Endodermal cell (in vitro differentiated cells): Measurements from ENCODE around the gene UNC119. TPM values are rescaled to one million over a fixed set of nuclear protein-coding genes. Genes with fewer than 3 reads are reported as not detected.

Experiments used
- DNase-seq: peaks from one replicate; pipeline ENCODE4 v3.0.0-alpha.2; 2017
- H3K27ac ChIP-seq: 2 replicates; pipeline ENCODE4 v1.5.1; 2013; ENCODE audit warnings: mild to moderate bottlenecking, low read depth, low read length, moderate library complexity
- H3K27me3 ChIP-seq: 2 replicates; pipeline ENCODE4 v1.6.1; 2013; ENCODE audit warnings: mild to moderate bottlenecking, low read length, moderate library complexity; ENCODE audit not compliant: insufficient read depth, control insufficient read depth, poor library complexity, severe bottlenecking
- H3K36me3 ChIP-seq: 2 replicates; pipeline ENCODE4 v1.7.0; 2013; ENCODE audit warnings: mild to moderate bottlenecking, low read length, moderate library complexity; ENCODE audit not compliant: control insufficient read depth, insufficient read depth
- H3K4me1 ChIP-seq: one replicate; pipeline ENCODE4 v1.7.0; 2013; ENCODE audit warnings: low read length; ENCODE audit not compliant: control insufficient read depth, insufficient read depth
- H3K4me3 ChIP-seq: 2 replicates; pipeline ENCODE4 v1.5.1; 2013; ENCODE audit warnings: mild to moderate bottlenecking, low read length, moderate library complexity
- H3K9ac ChIP-seq: 2 replicates; pipeline ENCODE4 v1.6.1; 2013; ENCODE audit warnings: mild to moderate bottlenecking, low read length, moderate library complexity; ENCODE audit not compliant: poor library complexity, severe bottlenecking; ENCODE audit errors: extremely low read depth
- H3K9me3 ChIP-seq: 2 replicates; pipeline ENCODE4 v1.6.1; 2013; ENCODE audit warnings: mild to moderate bottlenecking, low read length, moderate library complexity; ENCODE audit not compliant: control insufficient read depth
- H3K27ac Mint-ChIP-seq: 2 replicates; pipeline ENCODE4 v1.8.0; 2020; ENCODE audit warnings: mixed read lengths
- H3K27me3 Mint-ChIP-seq: 2 replicates; pipeline ENCODE4 v1.8.0; 2021; ENCODE audit warnings: mild to moderate bottlenecking, mixed read lengths; ENCODE audit not compliant: insufficient read depth
- H3K36me3 Mint-ChIP-seq: 2 replicates; pipeline ENCODE4 v1.8.0; 2020; ENCODE audit warnings: low read depth, mixed read lengths
- H3K4me1 Mint-ChIP-seq: 2 replicates; pipeline ENCODE4 v1.8.0; 2020; ENCODE audit warnings: mixed read lengths
- H3K4me3 Mint-ChIP-seq: 2 replicates; pipeline ENCODE4 v1.8.0; 2020; ENCODE audit warnings: mild to moderate bottlenecking, moderate library complexity, mixed read lengths
- H3K9me3 Mint-ChIP-seq: 2 replicates; pipeline ENCODE4 v1.8.0; 2020; ENCODE audit warnings: mild to moderate bottlenecking, mixed read lengths
- CTCF ChIP-seq: fragments of 200-600 bp; sonication (generic); conservative IDR thresholded peaks from 2 replicates; pipeline ENCODE4 v1.5.0; 2021; ENCODE audit warnings: antibody characterized with exemption, mild to moderate bottlenecking
- WGBS, 2 experiments: methylation state at CpG; one replicate each; pipeline versions ENCODE4 v1.1.5 to v1.1.7; 2013; ENCODE audit warnings: missing lambda C conversion rate in 2 of 2, mixed read lengths in 1 of 2; ENCODE audit not compliant: insufficient coverage in 1 of 2, insufficient read length in 1 of 2; 5-methylcytosine and 5-hydroxymethylcytosine counted together
- total RNA-seq, 2 donors: library from RNA; stranded (reverse); fragmentation: NEBNext Ultra II Directional in 1 of 2; extraction: Animal tissue kit (Norgen Biotek cat#: 25700) in 1 of 2; gene quantifications; 2 replicates in 1 of 2; 3 replicates in 1 of 2; pipeline ENCODE4 v1.2.1, GENCODE V29; 2021

UNC119 gene
- total RNA-seq, 2 donors from 2014 or later: 46.7 to 59.0 TPM

GRCh38 chr17:28536532-28537218, 15.7 kb downstream of the UNC119 start:
- no peak for TF ChIP-seq CTCF
- Mint-ChIP-seq H3K4me3 (no peak overlapping the region), H3K4me1 (no peaks in the 10 kb centered on the region), H3K9me3 (no peaks in the 10 kb centered on the region), H3K36me3 (no peaks in the 10 kb centered on the region), H3K27me3 (no peaks in the 10 kb centered on the region), H3K27ac (no peak overlapping the region)
- Histone ChIP-seq H3K4me1 (no peaks in the 10 kb centered on the region), H3K4me3 (no peak overlapping the region), H3K9ac (no peak overlapping the region), H3K27ac (no peak overlapping the region), H3K9me3 (no peaks in the 10 kb centered on the region), H3K27me3 (peaks cover 5% of the 10 kb centered on the region), H3K36me3 (no peaks in the 10 kb centered on the region)
- no peak for DNase-seq
- WGBS, 2 experiments: 74 to 86% methylated on average over 5 to 9 of the region's 9 CpGs

- Histone ChIP-seq H3K27ac (no peak overlapping the region), H3K4me3 (no peak overlapping the region), H3K27me3 (peaks cover 10% of the 10 kb centered on the region), H3K9ac (no peak overlapping the region), H3K4me1 (no peaks in the 10 kb centered on the region), H3K9me3 (no peaks in the 10 kb centered on the region), H3K36me3 (no peaks in the 10 kb centered on the region)
- no peaks in the 10 kb centered on the region for H3K4me1 Mint-ChIP-seq
- no peaks in the 10 kb centered on the region for H3K9me3 Mint-ChIP-seq
- no peak for TF ChIP-seq CTCF
- 89 to 93% methylated on average over 7 to 11 of the region's 11 CpGs for WGBS, 2 experiments
- no peak overlapping the region for H3K4me3 Mint-ChIP-seq
- no peak for DNase-seq
- peaks cover 5% of the 10 kb centered on the region for H3K27me3 Mint-ChIP-seq
- no peak overlapping the region for H3K27ac Mint-ChIP-seq
- H3K36me3 Mint-ChIP-seq: no peaks in the 10 kb centered on the region
These were observed 17.6 kb downstream of the UNC119 start for GRCh38 chr17:28534740-28535375.

- 76 to 89% methylated on average over 3 to 16 of the region's 16 CpGs for WGBS, 2 experiments
- H3K27ac Mint-ChIP-seq: no peak overlapping the region
- no peaks in the 10 kb centered on the region for H3K4me1 Mint-ChIP-seq
These were observed 19.2 kb downstream of the UNC119 start for GRCh38 chr17:28533091-28533807.

More at GRCh38 chr17:28533091-28533807, 19.2 kb downstream of the UNC119 start:
- Histone ChIP-seq H3K9me3 (no peaks in the 10 kb centered on the region), H3K9ac (no peak overlapping the region), H3K27ac (no peak overlapping the region), H3K4me3 (no peak overlapping the region), H3K36me3 (no peaks in the 10 kb centered on the region), H3K4me1 (no peaks in the 10 kb centered on the region), H3K27me3 (peaks cover 10% of the 10 kb centered on the region)
- H3K9me3 Mint-ChIP-seq: no peaks in the 10 kb centered on the region
- TF ChIP-seq CTCF: no peak
- DNase-seq: no peak
- peaks cover 5% of the 10 kb centered on the region for H3K27me3 Mint-ChIP-seq
- no peaks in the 10 kb centered on the region for H3K36me3 Mint-ChIP-seq
- H3K4me3 Mint-ChIP-seq: no peak overlapping the region
